NOMO-1 treated with dmso at 0.1 percent for 144 hours (cell line): ENCODE measurements around the gene TJP2.

ENCODE experiments used
- DNase-seq: peaks from one replicate; lab custom pipeline; 2025; ENCODE audit not compliant: unreplicated experiment; lab: John Stamatoyannopoulos, UW

TJP2 gene

DNA sequence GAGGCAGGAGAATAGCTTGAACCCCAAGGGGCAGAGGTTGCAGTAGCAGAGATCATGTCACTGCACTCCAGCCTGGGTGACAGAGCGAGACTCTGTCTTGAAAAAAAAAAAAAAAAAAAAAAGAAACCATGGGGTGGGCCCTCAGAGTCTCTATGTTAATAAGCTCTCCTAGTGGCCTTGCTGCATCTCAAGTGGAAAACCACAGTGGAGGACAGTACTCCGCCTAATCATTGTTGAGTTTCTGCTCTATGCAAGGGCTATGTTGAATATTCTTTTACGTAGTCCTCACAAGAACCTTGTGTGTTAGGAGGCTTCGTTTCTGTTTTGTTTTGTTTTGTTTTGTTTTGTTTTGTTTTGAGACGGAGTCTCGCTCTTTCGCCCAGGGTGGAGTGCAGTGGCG lies 48.9 kb downstream of the TJP2 start:
- no peak for DNase-seq

DNA sequence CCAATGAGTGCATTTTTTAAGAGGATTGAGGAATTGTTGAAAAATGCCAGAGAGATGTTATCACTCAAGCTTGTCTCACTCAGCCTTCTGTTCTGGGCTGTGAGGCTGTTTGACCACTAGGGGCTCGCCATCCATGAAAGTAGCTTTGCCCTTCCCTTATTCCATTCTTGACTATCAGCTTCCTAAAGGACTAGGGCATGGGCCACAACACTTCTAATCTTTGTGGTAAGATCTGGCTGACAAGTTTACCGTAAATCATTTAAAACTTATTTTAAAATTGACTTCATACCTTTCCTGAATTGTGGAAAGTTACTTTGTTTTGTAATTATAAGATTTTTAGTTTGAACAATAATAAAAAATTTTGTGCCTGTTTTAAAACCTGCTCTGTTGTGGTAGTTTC lies 49.5 kb downstream of the TJP2 start:
- DNase-seq = no peak

DNA sequence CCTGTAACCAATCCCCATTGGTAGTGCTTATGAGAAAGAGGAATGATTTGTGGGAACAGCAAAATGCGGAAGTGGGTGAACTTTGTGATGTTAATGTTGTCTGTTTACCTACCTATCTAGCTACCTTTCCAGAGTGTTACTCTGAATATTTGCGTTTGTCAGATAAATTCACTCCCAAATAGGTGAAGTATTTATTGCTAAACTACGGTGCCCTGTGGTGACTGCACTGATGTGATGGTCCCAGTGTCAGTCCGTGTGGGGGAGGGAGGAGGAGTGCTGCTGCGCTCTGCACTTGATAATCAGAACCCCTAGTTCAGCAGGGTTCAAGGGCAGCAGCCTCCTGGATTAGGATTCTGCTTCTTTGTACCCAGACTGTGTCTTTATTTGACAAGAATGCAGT lies 55.3 kb downstream of the TJP2 start:
- DNase-seq = no peak

DNA sequence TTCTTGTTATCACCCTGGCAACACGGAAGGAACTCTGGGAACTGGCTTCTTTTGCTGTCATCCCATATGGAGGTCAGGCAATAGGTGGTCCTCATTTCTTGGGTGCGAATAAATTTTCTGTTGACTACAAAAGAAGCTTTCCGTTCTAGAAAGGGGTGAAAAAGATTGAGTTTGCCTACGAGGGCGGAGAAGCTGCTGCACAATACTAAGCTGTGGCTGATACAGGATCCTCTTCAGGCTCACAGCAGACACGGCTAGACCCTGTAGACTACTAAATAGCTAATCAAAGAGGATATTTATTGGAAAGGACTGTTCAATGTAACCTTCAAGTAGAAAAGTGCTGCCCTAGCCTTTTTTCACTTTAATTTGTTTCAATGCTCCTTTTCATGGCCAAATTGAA lies 58.1 kb downstream of the TJP2 start:
- DNase-seq = no peak

DNA sequence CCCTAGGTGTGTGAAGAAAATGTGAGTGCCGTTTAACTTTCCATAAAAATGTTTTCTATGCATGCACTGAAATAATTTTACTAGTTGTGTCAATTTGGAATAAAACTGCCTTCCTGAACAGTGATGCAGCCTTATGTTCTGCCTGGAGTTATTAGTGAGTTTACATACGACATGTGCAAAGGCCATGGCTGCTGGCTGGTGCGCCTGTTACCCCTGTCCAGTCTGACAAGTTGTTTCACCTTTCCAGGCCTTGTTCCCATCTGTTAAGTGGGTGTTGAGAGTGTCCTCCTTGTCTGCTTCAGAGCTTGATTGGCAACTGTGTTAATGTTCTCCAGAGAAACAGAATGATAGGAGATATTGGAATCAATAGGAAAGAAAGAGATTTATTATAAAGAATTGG lies 60.6 kb downstream of the TJP2 start:
- no peak for DNase-seq

DNA sequence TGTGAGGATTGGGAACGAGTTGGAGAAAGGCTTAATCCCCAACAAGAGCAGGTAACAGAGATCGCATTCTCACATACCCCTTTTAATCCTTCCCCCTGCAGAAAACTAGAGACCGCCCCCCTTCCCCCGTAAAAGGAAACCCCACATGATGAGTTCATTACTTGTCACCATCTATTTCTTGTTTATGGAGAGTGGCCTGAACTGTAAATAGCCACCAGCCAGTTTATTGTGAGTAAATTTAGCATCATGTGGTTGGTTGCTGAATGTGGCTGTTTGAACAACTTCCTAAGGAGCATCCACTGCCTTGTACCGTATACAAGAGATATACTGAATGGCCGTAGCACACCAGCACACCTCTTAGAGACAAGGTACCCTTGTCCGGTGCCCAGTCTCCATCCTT lies 62.1 kb downstream of the TJP2 start:
- DNase-seq = no peak

DNA sequence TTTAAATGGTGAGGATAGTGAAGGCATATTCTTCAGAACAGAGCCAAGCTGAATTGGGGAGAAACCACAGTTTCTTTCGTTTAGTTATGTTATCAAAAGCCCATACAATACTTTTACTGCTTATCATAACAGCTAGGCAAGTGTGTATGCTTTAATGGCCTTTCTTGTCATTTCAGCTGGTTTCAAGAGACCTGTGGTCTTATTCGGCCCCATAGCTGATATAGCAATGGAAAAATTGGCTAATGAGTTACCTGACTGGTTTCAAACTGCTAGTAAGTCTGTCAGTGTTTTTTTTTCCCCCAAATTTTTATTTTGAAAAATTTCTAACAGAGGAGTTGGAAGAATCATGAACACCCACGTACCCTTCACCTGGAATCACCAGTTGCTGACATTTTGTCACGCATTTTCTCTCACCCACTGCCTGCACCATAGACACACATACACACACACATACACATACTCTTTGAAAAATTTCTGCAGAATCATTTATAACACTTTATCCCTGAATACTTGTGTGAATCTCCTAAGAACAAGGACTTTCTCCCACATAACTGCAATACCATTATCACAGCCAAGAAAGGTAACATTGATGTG lies 63.7 kb downstream of the TJP2 start:
- DNase-seq = no peak

DNA sequence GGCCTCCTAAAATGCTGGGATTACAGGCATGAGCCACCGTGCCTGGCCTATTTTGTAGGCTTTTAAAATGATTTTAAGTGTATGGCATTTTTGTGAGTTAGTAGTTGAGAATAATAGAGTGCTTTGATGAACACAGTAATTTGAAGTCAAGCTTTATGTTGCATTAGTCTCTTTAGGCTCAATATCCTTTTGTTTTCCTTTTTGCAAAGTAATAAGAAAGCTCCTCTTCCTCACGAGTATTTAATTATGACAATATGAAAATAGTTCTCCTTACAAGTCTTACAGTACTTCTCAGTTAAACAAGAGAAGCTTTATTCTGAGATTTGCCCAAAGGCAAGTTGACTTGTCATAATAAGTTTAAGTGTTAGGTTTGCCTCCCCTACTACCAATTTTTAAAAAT lies 69.0 kb downstream of the TJP2 start:
- DNase-seq = no peak

DNA sequence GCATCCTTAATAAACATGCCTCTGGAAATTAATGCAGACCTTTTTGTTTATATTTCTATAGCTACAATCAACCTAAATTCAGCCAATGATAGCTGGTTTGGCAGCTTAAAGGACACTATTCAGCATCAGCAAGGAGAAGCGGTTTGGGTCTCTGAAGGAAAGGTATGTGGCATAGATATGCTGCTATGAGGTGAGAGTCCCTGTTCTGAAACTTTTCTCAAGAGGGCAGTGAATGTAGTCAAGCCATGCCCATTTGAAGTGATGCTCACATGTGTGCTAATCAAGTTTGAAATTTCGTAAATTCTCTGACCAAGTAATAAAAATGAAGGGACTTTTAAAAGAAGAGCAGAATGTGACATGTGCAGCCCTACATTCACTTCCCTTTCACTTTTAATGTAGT lies 72.6 kb downstream of the TJP2 start:
- no peak for DNase-seq

DNA sequence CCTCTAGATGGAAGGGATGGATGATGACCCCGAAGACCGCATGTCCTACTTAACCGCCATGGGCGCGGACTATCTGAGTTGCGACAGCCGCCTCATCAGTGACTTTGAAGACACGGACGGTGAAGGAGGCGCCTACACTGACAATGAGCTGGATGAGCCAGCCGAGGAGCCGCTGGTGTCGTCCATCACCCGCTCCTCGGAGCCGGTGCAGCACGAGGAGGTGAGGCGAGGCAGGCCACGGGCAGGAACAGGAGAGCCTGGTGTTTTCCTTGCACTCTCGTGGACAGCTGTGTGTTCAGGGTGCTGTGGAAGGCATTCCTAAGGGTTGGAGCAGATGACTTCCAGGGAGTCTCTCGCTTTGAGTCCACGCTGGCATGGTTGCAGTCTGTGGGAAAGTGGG lies 73.9 kb downstream of the TJP2 start:
- no peak for DNase-seq

DNA sequence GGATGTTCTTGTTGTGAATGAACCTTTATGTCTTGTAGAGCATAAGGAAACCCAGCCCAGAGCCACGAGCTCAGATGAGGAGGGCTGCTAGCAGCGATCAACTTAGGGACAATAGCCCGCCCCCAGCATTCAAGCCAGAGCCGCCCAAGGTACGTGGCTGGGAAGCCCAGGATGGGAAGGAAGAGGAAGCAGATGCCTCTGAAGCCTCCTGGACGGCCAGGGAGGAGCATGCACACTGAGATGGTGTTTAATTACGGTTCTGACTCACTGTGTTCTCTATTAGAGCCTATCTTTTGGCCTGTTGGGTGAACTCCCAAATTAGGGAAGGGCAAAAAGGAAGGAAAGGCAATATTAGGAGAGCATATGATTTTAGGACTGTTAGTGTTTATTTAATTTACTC lies 75.3 kb downstream of the TJP2 start:
- no peak for DNase-seq

DNA sequence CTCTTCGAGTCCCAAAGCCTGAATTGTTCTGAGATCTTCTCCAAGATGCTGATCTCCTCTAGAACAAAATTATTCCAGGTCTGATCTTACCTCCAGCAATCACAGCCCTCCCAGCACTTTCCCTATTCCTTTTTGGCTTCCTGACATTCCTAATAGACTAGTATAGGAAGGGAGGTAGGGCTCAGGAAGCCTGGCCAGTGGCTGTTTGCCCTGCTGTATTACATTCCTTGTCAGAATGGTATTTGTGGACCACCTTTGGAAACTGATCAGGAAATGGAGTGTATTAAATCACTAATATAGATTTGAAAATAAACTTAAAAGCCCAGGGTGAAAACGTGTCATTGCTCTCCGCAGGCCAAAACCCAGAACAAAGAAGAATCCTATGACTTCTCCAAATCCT lies 76.6 kb downstream of the TJP2 start:
- DNase-seq = no peak

DNA sequence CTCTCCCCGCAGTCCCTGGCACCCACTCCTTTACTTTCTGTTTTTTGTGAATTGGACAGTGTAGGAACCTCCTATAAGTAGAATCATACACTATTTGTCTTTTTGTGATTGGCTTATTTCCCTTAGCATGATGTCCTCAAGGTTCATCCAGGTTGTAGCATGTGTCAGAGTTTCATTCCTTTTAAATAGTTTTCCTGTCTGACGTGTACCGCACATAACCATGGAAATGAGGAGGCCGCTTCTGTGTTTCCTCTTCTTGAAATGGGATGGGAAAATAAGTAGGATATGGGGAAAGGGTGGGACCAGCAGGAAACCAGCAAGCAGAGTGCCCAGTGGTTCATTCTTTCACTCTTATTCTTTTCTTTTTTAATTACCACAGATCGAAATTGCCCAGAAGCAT lies 78.4 kb downstream of the TJP2 start:
- no peak for DNase-seq

DNA sequence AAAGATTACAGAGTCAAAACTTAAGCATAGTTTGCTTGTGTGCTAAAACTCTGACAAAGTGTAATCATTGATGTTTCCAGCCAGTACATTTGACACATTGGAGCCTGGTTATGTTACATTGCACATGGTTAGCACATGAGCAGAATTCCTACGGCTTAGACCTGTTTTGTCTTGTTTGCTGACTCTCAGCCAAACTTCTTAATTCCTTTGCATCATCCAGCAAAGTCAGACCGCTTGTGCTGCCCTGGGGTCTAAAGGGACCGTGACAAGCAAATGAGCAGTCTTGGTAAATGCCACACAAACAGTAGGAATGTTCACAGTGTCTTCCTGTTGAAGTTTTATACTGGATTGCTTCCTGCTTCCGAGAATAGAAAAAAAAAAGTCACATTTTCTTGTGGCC lies 79.0 kb downstream of the TJP2 start:
- no peak for DNase-seq

DNA sequence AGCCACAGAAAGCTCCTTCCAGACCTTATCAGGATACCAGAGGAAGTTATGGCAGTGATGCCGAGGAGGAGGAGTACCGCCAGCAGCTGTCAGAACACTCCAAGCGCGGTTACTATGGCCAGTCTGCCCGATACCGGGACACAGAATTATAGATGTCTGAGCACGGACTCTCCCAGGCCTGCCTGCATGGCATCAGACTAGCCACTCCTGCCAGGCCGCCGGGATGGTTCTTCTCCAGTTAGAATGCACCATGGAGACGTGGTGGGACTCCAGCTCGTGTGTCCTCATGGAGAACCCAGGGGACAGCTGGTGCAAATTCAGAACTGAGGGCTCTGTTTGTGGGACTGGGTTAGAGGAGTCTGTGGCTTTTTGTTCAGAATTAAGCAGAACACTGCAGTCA lies 80.1 kb downstream of the TJP2 start:
- no peak for DNase-seq

DNA sequence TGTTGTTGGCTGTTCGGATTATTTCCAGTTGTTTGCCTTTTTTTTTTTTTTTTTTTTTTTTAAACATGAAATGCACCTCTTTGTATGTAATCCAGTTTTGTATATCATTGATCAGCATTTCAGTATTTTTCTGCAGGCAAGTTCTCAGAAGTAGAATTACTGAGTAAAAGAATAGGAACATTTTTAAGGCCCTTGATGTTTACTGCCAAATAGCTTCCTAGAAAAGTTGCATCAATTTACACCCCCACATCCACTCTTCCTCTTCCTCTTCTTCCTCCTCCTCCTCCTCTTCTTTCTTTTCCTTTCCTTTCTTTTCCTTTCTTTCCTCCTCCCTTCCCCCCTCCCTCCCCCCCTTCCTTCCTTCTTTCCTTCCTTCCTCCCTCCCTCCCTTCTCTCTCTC lies 81.5 kb downstream of the TJP2 start:
- no peak for DNase-seq

DNA sequence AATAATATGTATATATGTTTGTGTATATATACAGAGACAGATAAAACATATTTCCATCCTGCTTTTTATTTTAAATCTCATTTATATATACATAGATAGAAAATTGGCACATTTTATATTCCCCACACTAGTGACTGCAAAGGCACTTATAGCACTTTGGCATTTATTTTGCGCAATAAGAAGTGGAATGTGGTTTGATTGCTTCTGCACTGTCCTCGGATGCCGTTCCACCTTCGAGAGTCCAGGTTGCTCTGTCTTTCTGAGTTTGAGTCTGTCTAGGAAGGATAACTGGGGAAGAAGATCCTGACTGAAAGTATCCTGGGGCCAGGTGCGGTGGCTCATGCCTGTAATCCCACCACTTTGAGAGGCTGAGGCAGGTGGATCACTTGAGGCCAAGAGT lies 84.5 kb downstream of the TJP2 start:
- DNase-seq = no peak

DNA sequence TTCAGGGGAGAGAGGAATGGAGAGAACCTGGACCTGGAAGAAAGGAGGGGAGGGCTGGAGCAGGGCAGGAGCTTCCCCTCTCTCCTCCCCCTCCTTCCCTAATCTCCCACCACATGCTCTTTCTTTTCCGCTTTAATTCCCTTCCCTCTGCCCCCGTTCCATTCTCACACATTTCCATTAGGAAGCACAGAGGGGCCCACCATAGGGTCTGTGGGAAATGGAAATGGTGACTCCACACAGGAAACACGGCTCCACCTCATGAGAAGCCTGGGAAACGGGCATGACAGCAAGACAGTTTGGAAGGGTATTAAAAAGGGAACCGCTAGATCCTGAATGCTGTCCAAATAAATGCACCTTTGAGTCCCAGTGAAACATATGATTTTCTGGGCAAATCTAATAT lies 86.1 kb downstream of the TJP2 start:
- DNase-seq = no peak

DNA sequence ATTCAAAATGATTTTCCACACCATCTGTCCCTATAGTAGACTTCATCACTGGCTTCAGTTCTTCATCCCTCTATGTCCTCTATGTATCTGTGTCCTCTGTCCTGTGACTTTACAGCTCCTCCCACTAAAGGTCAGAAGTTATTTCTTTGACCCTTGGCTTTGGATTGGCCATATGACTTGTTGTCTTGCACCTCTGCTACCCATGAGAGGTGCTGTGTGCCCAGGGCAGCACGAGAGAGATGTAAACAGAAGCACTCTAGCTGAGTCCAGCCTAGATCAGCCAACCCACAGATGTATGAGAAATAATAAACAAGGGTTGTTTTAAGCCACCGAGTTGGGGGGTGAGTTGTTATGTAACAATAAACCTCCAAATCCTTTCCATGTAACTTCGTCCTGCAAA lies 87.6 kb downstream of the TJP2 start:
- DNase-seq = no peak

DNA sequence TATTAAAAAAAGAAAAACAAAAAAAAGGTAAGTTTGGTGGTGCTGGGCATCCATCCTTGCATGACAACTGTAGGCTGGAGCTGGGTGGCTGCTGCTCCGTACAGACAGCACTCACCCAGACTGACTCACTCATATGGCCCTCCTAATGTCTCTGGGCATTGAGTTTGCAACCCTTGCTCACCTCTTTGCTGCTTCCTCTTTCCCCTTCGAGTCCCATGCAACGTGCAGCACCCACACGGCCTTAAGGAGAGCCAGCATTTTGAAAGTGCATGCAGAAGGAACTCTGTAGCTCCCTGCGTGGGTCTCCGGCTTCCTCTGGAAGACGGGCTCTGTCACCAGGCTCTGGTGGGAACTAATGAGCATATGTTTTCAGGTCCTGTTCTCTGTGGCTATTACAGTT lies 90.4 kb downstream of the TJP2 start:
- DNase-seq = no peak

DNA sequence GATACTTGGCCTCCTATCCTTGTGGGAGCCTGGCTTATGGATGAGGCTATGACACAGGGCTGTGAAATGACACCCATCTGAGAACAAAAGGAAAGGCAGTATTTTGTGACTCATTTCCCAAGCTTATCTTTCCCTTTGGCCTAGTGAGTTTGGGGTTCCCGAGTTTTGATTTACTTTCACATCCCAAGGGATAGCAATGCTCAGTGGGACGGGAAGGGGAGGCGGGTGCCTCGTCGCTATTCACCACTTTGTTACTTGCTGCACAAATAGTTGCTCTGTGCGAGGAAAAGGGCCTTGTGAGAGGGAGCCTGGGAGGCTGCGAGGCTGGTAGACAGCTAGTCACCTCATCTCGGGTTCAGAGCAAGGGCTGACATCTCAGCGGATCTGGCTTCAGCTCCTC lies 91.8 kb downstream of the TJP2 start:
- DNase-seq = no peak

DNA sequence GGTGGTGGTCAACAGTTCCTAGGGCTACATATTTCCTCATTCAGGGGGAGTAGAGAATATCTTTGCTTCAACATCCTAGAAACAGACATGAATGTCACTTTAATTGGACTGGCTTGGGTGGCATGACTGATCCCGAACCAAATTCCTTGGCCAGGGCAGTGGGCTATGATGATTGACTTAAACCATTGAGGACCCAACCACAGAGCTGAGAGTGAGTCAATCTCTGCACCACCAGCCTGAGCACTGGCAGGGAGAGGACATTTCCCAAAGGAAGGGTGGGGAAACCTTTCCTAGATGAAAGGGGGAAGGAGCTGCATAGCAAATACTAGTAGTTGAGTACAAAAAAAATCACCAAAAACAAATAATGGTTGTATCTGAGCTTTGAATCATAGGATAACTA lies 98.1 kb downstream of the TJP2 start:
- no peak for DNase-seq

DNA sequence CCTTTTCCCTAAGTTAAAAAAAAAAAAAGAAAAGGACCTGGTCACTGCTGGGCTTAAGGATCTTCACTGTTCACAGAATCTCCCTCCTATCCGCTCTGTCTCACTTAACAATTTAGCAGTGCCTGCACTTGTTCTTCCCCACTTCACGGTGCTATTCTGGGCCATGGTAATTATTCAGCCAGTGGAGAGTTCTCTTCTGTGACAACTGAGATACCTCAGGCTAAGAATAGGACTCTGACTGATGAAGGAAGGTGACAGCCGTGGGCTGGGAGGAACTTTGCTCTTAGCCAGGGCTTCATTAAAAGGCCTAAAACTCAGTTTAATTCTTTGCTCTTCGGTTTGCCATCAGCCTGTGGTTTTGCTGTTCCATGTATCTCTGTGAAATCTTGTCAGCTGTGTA lies 99.1 kb downstream of the TJP2 start:
- no peak for DNase-seq

DNA sequence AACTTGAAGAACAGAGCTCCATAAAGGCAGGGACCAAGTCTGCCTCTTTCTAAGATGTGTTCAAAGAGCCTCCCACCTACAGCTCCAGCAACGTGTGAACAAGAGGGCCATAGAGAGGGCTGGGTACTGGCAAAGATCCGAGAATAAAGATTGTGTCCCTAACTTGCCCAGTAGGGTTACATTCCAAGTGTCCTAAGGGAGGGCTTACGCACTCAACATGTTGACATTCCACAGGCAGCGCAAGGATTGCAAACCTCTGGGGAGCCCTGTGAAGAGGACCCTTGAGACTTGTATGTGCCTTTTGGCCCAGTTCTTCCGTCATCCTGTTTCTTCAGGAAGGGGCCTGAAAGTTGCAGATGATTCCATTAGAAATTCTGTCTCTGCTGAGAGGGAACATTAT lies 102.7 kb downstream of the TJP2 start:
- no peak for DNase-seq
